ENCODE results near the gene ANKRD23.

GRCh38 chr2:96848264-96848663, 4.4 kb upstream of the ANKRD23 start:
- TF ChIP-seq PCBP2 (optimal IDR thresholded peaks at IDR 0.05; ENCODE audit: low read depth, low read length, poor library complexity, severe bottlenecking): no peak
- no peak for TF ChIP-seq MATR3 (CRISPR knock-in tag; IDR thresholded peaks at IDR 0.05)
- TF ChIP-seq, protein P1, sequence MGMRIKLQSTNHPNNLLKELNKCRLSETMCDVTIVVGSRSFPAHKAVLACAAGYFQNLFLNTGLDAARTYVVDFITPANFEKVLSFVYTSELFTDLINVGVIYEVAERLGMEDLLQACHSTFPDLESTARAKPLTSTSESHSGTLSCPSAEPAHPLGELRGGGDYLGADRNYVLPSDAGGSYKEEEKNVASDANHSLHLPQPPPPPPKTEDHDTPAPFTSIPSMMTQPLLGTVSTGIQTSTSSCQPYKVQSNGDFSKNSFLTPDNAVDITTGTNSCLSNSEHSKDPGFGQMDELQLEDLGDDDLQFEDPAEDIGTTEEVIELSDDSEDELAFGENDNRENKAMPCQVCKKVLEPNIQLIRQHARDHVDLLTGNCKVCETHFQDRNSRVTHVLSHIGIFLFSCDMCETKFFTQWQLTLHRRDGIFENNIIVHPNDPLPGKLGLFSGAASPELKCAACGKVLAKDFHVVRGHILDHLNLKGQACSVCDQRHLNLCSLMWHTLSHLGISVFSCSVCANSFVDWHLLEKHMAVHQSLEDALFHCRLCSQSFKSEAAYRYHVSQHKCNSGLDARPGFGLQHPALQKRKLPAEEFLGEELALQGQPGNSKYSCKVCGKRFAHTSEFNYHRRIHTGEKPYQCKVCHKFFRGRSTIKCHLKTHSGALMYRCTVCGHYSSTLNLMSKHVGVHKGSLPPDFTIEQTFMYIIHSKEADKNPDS (CRISPR knock-in tag; IDR thresholded peaks at IDR 0.05): no peak
- TF ChIP-seq PHB2 (IDR thresholded peaks at IDR 0.05; ENCODE audit: partially characterized antibody): no peak
- no peak for TF ChIP-seq ZNF512B (CRISPR knock-in tag; IDR thresholded peaks at IDR 0.05; ENCODE audit: borderline replicate concordance)
- no peak for TF ChIP-seq TEAD2 (CRISPR knock-in tag; IDR thresholded peaks at IDR 0.05)
- TF ChIP-seq, protein P2, sequence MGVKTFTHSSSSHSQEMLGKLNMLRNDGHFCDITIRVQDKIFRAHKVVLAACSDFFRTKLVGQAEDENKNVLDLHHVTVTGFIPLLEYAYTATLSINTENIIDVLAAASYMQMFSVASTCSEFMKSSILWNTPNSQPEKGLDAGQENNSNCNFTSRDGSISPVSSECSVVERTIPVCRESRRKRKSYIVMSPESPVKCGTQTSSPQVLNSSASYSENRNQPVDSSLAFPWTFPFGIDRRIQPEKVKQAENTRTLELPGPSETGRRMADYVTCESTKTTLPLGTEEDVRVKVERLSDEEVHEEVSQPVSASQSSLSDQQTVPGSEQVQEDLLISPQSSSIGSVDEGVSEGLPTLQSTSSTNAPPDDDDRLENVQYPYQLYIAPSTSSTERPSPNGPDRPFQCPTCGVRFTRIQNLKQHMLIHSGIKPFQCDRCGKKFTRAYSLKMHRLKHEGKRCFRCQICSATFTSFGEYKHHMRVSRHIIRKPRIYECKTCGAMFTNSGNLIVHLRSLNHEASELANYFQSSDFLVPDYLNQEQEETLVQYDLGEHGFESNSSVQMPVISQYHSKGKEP (CRISPR knock-in tag; IDR thresholded peaks at IDR 0.05): no peak
- no peak for TF ChIP-seq MTF2 (CRISPR knock-in tag; IDR thresholded peaks at IDR 0.05; ENCODE audit: borderline replicate concordance)
- no peak for TF ChIP-seq SUZ12 (IDR thresholded peaks at IDR 0.05; ENCODE audit: low read depth, low read length)
- no peak for TF ChIP-seq ZNF331 (CRISPR knock-in tag; IDR thresholded peaks at IDR 0.05)
- no peak for TF ChIP-seq RBM39 (IDR thresholded peaks at IDR 0.05; ENCODE audit: low read depth, low read length, poor library complexity, severe bottlenecking)
- no peak for TF ChIP-seq REXO4 (CRISPR knock-in tag; IDR thresholded peaks at IDR 0.05; ENCODE audit: borderline replicate concordance)

All from HepG2 (cell line).